Left cardiac atrium (tissue), 4 donors: Measurements from ENCODE around the gene CCDC197. TPM values are rescaled to one million over a fixed set of nuclear protein-coding genes. Genes with fewer than 3 reads are reported as not detected.
A peak's percentile ranks its signal among the peaks of the same experiment; 100 is the strongest.

ENCODE experiments used
- ATAC-seq, 2 donors: fragments of 200-7000 bp; cut with Tn5 transposase; one replicate each; pipeline ENCODE4 v1.9.1; 2020; ENCODE audit warnings: mild to moderate bottlenecking in 2 of 2, moderate library complexity in 2 of 2
- DNase-seq: peaks from one replicate; pipeline ENCODE4 v3.0.0-alpha.2; 2020
- intact Hi-C, 2 donors: fragments of 100-400 bp; cut with DNase I; formaldehyde crosslinking; loops; one replicate each; pipeline versions ENCODE4 v1.14.1 to v1.15.1; 2022 to 2023
- microRNA-seq, 2 donors: library from miRNA; unstranded; fragments of <30 nt; microRNA quantifications; one replicate each; pipeline ENCODE4 v1.2.0, GENCODE V29; 2020
- total RNA-seq, 2 donors: library from RNA; stranded (reverse); fragmentation: NEBNext Ultra II Directional; extraction: Animal tissue kit (Norgen Biotek cat#: 25700); gene quantifications; one replicate each; pipeline ENCODE4 v1.2.1, GENCODE V29; 2021
- donor health status: DM: no; HTN: yes; CAD: no.
- donor health status: DM: no; HTN: yes; CAD: no; lungs with severe emphysema.
- donor health status: DM: yes; HTN: yes; CAD: no.
- donor health status: Dilated cardiomyopathy.

Gene CCDC197
- total RNA-seq, 2 donors from 2014 or later: not detected

DNA sequence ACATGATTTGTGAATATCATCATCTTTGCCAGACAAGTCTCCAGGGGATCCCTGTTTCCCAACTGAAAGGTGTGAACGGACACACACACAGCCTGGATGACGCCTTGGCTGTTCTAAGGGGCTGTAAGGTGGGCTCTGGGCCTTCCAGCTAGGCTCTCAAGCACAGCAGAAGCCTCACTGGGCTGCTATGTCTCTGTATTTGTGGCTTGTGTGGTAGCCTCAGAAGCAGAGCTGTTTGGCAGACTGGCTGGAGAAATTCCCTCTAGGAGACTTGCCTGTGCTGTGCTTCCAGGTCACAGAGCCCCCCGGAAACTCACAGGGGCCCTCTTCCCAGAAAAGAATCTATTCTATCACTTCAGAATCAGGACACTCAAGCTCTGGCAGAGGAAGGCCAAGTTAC lies 50.5 kb downstream of the CCDC197 start:
- intact Hi-C loops: no loop called here
- DNase-seq: no peak
- no peak for ATAC-seq

DNA sequence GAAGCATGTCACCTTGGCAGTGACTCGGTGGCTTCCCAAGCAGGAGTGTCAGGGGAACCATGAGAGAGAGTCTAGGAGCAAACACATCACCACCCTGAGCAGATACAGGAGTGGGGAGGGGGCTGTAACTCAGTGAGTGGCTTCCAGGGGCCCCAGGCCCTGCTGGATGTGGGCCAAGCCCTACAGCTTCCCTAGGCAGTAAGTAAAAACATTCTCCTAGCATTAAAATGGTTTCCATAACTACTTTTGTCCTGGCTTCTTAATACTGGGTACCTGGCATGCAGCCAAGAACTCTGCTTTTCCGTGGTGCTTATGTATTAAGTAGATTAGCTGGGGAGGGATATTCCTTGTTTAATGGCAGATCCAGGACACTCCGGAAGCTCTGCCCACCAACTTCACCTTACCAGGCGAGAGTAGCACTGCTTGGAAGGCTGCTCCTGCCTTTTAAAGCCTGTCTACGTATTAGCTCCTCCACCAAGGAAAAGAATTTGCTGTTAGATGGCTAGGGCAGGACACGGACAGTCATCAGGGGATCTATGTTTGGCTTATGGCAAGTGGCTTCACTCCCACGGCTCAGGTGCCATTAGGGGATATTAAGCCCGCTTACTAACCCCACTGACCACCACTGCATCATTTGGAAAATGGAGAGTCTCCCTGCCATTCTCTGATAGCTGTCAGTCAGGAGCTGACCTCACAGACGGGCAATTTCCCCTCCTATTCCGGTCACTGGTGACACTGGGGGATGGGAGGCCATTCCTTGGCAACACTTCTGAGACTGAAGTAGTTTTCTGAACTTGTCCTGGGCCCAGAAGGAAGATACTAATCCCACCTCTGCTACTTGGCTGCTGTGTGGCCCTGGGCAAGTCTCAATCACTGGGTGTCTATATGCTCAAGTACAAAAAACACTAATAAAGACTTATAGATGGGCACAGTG lies 51.9 kb downstream of the CCDC197 start:
- intact Hi-C loops: no loop called here
- ATAC-seq: no peak

DNA sequence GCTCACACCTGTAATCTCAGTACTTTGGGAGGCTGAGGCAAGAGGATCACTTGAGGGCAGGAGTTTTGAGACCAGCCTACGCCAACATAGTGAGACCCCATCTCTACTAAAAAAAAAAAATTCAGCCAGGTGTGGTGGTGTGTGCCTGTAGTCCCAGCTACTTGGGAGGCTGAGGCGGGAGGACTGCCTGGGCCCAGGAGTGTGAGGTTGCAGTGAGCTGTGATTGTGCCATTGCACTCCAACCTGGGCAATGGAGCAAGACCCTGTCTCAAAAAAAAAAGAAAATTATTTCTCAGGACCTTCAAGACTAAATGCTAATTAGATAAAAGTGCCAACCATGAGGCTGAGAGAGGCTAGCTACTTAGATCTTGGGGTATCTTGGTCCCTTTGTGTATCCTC lies 52.5 kb downstream of the CCDC197 start:
- DNase-seq (no peak), ATAC-seq (no peak)
- intact Hi-C loops: loop anchor here in 1 of 2 donors (2.0 kb wide), 1 partner anchor 87 kb away; no protein-coding TSS in a partner anchor

More for the DNA sequence above, 51.9 kb downstream of the CCDC197 start:
- no peak for DNase-seq

DNA sequence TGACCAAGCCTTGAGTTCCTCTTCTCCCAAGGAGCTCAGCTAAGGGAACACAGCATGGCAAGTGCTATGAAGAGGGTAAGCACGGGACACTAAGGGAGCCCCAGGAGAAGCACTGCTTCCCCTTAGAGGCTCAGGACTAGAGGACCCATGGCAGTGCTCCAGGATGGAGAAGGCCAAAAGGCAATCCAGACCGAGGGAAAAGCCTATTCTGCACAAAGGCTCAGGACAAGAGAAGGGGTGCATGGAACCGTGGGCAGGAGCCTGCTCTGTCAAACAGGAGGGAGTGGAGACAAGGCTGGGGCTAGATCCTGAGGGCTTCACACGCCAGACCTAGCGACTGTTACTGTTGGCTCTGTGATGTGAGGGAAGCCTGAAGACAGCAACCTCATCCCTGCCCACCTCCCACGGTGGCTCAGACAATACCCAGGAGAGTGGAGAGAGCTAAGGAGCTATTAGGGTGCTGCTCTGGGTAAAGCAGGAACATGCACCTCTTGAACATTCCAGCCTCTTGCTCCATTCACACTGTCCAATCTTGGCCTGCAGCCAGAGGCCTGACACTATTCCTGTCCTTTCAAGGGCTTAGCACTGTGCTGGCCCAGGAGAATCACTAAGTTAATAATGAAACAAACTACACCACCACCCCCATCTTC lies 53.3 kb downstream of the CCDC197 start:
- peak; percentile 74 for DNase-seq

DNA sequence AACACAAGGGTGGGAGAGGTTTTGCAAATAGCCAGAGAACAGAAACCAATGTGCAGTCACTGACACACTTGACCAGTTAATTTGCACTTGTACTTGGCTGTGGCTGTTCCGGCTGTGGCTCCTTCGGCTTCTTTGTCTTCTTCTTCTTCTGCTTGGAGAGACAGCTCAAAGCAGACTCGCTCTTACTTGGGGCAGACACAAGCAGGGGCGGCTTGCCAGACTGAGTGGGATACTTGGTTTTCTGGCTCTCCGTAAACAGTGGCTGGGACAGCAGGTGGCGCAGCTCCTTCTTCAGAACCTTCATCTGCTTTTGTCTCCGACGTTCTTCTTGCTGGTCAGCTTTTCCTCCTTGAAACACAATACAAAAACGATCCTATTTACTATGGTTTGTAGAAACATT lies 54.0 kb downstream of the CCDC197 start:
- intact Hi-C loops: loop anchor here in 1 of 2 donors (2.0 kb wide), 1 partner anchor 86 kb away; no protein-coding TSS in a partner anchor
- DNase-seq (peak; percentile 58), ATAC-seq (peak; percentile 38 to 45)

More for the DNA sequence above, 53.3 kb downstream of the CCDC197 start:
- intact Hi-C loops: loop anchor here in 1 of 2 donors (2.0 kb wide), 1 partner anchor 86 kb away; no protein-coding TSS in a partner anchor
- ATAC-seq: peak; percentile 81 to 87

DNA sequence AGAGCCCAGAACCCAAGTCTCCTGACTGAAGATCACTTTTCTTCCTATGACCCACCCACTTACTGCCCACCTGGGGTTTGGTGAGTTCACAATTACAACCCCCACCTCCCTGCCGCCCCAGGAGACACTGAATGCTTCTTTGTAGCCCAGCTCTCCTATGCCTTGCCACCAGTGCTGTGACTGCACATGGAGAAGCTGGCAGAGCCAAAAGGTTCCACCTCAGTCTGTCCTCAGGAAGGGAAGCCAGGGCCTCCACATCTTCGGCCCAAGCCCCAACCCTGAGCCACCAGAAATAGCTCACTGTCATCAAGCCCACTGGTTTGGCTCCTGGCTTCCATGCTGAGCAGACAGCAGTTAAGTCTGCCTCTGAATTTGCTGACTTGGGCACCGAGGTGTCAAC lies 54.7 kb downstream of the CCDC197 start:
- DNase-seq (no peak), ATAC-seq (no peak)
- intact Hi-C loops: loop anchor here in 1 of 2 donors (2.0 kb wide), 1 partner anchor 85 kb away; no protein-coding TSS in a partner anchor

DNA sequence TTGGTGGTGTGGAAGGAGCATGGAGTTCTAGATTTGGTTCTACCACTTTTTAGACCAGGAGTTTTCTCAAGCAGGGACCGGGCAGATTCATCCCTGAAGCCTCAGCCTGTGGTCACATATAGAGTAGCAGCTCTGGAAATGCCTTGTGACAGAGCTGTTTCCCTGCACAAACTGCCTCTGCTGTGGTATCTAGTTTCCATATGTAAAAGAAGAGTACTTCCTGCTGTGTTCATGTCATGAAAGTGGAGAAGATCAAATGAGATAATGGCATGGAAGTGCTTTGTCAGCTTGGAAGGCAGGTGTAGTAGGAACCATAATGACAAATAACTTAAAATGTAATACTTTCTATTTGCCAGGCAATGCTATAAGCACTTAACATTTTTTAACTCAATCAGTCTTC lies 55.1 kb downstream of the CCDC197 start:
- no peak for ATAC-seq
- DNase-seq: no peak
- intact Hi-C loops: no loop called here

DNA sequence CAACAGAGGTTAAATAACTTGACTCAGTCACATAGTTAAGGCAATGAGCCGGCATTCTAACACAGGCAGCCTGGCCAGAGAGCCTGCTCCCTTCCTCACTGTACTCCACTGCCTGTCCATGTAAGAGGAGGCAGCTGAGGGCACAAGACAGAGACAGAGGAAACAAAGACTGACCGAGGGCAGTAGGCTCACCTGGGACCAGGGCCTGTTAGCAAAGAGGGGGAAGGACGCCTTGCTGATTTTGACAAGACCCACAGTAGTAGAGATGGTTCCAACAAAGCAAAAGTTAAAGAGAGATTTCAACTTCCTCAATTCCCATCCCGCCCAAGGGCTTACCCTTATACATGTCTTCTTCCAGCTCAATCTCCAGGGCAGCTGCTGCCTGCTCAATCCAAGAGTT lies 55.6 kb downstream of the CCDC197 start:
- peak in 1 of 2 donors; percentile 10 for ATAC-seq
- intact Hi-C loops: no loop called here
- no peak for DNase-seq

DNA sequence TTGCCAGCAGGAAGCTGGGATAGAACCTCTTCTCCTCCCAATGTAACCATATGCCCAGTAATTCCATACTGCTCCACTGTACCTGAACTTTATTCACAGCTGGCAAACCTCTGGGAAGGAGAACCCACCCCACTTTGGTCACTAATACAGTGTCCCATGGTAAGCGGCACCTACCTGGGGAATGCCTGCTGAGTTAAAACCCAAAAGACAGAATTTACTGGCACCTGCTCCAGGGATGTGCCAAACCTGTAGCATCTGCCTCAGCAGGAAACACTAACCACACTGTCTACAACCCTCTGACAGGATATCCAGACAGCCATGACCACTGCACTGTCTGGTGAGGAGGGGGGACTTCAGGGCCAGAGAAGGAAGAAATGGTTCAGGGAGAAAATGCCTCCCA lies 57.3 kb downstream of the CCDC197 start:
- ATAC-seq: no peak
- no peak for DNase-seq
- intact Hi-C loops: no loop called here

DNA sequence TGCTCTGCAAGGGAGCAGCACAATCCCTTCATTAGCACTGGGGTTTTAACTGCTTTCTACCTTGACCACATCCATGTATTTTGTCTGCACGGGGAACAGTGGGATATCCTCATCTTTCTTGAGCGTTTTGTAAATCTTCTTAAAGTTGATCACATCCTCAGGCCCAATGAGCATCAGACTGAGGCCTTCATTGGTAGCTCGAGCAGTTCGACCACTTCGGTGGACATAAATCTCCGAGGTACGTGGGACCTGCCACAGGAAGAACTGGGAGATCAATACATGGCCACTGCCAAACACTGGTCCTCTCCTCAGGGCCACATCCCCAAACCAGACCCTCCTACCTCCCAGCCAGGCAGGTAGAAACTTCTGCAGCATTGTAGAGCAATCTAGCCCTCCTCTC lies 57.8 kb downstream of the CCDC197 start:
- intact Hi-C loops: no loop called here
- DNase-seq (no peak), ATAC-seq (no peak)

DNA sequence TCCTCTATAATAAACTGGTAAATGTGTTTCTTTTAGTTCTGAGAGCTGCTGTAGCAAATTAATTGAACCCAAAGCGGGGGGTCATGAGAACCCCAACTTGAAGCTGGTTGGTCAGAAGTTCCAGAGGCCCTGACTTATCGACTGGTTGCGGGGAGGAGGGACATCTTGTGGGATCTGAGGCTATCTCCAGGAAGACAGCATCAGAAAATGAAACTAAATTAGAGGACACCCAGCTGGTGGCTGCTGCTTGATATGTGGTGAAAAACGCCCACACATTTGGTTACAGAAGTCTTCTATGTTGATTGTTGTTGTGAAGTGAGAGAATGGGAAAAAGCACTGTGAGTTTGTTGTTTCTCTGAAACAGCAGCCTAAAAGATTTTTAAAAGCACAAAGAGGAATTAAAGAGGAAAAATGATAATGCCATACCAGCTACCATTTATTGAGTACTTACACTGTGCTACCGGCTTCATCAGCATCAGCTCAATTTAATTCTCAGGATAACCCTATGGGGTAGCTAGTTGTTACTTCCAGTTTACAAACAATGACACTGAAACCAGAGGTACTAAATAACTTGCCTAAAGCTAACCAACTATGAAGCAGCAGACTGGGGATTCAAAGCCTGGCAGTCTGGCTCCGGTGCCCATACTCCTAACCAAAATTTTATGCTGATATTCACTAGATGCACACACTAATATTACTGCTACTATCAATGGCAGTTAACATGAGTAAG lies 59.6 kb downstream of the CCDC197 start:
- ATAC-seq (no peak), DNase-seq (no peak)
- intact Hi-C loops: no loop called here

DNA sequence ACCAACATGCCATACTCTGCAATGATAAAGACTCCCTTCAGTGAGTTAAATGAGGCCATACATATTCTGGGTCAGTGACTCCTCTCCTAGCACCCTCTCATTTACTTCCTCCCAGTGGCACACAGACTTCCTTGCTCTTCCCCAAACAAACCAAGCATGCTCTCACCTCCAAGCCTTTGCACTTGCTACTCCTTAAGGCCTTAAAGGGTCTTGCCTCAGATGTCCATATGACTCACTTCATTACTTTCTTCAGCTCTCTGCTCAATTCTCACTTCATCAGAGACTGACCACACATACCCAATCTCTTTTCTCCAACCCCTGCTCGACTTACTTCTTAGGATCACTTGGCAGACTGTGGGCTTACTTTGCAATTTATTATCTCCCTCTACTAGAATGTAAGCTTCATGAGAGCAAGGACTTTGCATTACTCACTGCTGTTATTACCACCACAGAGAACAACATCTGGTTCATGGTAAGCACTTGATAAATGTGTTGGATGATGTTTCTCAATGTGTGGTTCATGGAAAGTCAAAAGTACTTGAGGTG lies 61.1 kb downstream of the CCDC197 start:
- intact Hi-C loops: no loop called here
- no peak for ATAC-seq

More for the DNA sequence above, 61.1 kb downstream of the CCDC197 start:
- no peak for DNase-seq

Small RNA genes lying within 50 kb of the gene (microRNA-seq; reads per million reads assigned to microRNA genes)
- gene MIR4506: 0.20 to 0.82 reads per million in 2 donors

Other genes starting within 250 kb of the CCDC197 start
- gene PRIMA1, start 208.8 kb upstream of the CCDC197 start, total RNA-seq: 1 to 10 TPM; 3.6 to 3.9 TPM
- gene FAM181A, start 70.0 kb upstream of the CCDC197 start, total RNA-seq: not detected
- gene ASB2, start 20.7 kb upstream of the CCDC197 start, total RNA-seq: 100 to 1,000 TPM; 102 to 105 TPM
- under 1 TPM; 0.24 to 0.56 TPM for gene OTUB2, start 29.0 kb downstream of the CCDC197 start, total RNA-seq
- gene DDX24, start 83.9 kb downstream of the CCDC197 start, total RNA-seq: 100 to 1,000 TPM; 166 to 253 TPM
- gene IFI27L1, start 84.0 kb downstream of the CCDC197 start, total RNA-seq: 10 to 100 TPM; 10.5 to 13.8 TPM
- gene IFI27, start 113.4 kb downstream of the CCDC197 start, total RNA-seq: 100 to 1,000 TPM; 138 to 441 TPM
- gene IFI27L2, start 132.3 kb downstream of the CCDC197 start, total RNA-seq: 10 to 100 TPM; 58.7 to 63.3 TPM
- under 1 TPM; 0.18 to 0.29 TPM for gene PPP4R4, start 177.0 kb downstream of the CCDC197 start, total RNA-seq